HG03175 (cell line): ENCODE data around the gene ZDHHC16.

Source experiments
- ATAC-seq: cut with Tn5 transposase; IDR thresholded peaks from one replicate; pipeline ENCODE4 v1.9.1; 2021; ENCODE audit warnings: mild to moderate bottlenecking, moderate library complexity; ENCODE audit not compliant: unreplicated experiment

Gene ZDHHC16

DNA sequence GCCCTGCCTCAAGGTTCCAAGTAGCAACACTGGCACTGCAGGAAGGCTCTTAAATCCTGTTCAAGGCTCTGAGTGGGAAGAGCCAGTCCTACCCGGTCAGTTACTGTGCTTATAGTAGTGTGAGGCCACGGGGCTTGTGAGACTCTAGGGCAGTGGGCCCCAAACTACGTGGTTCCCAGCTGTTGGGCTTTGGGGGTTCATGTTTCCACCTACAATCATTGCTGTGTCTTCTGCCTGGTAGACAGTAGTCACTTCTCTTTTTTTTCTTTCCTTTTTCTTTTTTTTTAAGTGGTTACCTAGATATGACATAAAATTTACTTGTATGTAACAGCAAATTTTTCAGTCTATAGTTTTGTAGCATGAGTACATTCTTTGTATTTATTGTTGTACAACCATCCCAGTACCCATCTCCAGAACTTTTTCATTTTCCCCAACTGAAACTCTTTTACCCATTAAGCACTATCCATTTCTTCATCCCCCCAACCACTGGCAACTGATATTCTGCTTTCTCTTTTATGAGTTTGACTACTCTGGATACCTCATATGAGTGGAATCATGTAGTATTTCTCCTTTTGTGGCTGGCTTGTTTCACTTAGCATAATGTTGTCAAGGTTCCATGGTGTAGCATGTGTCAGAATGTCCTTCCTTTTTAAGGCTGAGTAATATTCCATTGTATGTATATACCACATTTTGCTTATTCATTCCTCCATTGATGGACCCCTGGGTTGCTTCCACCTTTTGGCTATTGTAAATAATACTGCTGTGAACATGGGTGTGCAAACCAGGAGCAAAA, 60.4 kb downstream of the ZDHHC16 start:
- no peak for ATAC-seq
